H9 (cell line): Measurements from ENCODE around the gene SRGAP1. TPM values are rescaled to one million over a fixed set of nuclear protein-coding genes. Genes with fewer than 3 reads are reported as not detected.

Source experiments
- DNase-seq: peaks from one replicate; pipeline ENCODE4 v3.0.0-alpha.2; 2017
- H2AFZ ChIP-seq: one replicate; pipeline ENCODE4 v1.6.1; 2013; ENCODE audit warnings: mild to moderate bottlenecking, low read length, control low read depth, moderate library complexity
- H2AK5ac ChIP-seq: 2 replicates; pipeline ENCODE4 v1.6.1; 2013; ENCODE audit warnings: low read length, control low read depth, mixed read lengths; ENCODE audit not compliant: insufficient read length
- H2BK120ac ChIP-seq: one replicate; pipeline ENCODE4 v1.6.1; 2013; ENCODE audit warnings: low read depth, mild to moderate bottlenecking, low read length, control low read depth, inconsistent platforms; ENCODE audit not compliant: poor library complexity, severe bottlenecking
- H2BK12ac ChIP-seq: 2 replicates; pipeline ENCODE4 v1.6.1; 2013; ENCODE audit warnings: low read length, control low read depth, mixed read lengths, low read depth; ENCODE audit not compliant: insufficient read length
- H2BK15ac ChIP-seq: 2 replicates; pipeline ENCODE4 v1.6.1; 2013; ENCODE audit warnings: low read depth, low read length, control low read depth
- H2BK20ac ChIP-seq: one replicate; pipeline ENCODE4 v1.6.1; 2013; ENCODE audit warnings: low read depth, mild to moderate bottlenecking, low read length, control low read depth, inconsistent platforms; ENCODE audit not compliant: poor library complexity, severe bottlenecking
- H2BK5ac ChIP-seq: 2 replicates; pipeline ENCODE4 v1.6.1; 2013; ENCODE audit warnings: low read length, control low read depth, mixed read lengths; ENCODE audit not compliant: insufficient read length
- H3K14ac ChIP-seq: 2 replicates; pipeline ENCODE4 v1.6.1; 2013; ENCODE audit warnings: low read length, control low read depth; ENCODE audit not compliant: insufficient read depth
- H3K18ac ChIP-seq: 2 replicates; pipeline ENCODE4 v1.6.1; 2013; ENCODE audit warnings: low read depth, mild to moderate bottlenecking, mixed read lengths, low read length, control low read depth; ENCODE audit not compliant: insufficient read length
- H3K23ac ChIP-seq: 2 replicates; pipeline ENCODE4 v1.6.1; 2013; ENCODE audit warnings: low read length, control low read depth, mixed read lengths, low read depth; ENCODE audit not compliant: insufficient read length
- H3K23me2 ChIP-seq: 2 replicates; pipeline ENCODE4 v1.6.1; 2013; ENCODE audit warnings: low read depth, mild to moderate bottlenecking, mixed read lengths, low read length, control low read depth; ENCODE audit not compliant: insufficient read length, poor library complexity, severe bottlenecking
- H3K27ac ChIP-seq: 2 replicates; pipeline ENCODE4 v1.5.1; 2013; ENCODE audit warnings: low read length, control low read depth, mixed read lengths, low read depth; ENCODE audit not compliant: insufficient read length
- H3K27me3 ChIP-seq: 2 replicates; pipeline ENCODE4 v1.6.1; 2013; ENCODE audit warnings: low read length, control low read depth, inconsistent platforms; ENCODE audit not compliant: insufficient read depth
- H3K4ac ChIP-seq: 2 replicates; pipeline ENCODE4 v1.6.1; 2013; ENCODE audit warnings: low read depth, mild to moderate bottlenecking, control low read depth, inconsistent platforms, low read length, moderate library complexity
- H3K4me1 ChIP-seq: 2 replicates; pipeline ENCODE4 v1.6.1; 2013; ENCODE audit warnings: low read length, control low read depth, inconsistent platforms; ENCODE audit not compliant: insufficient read depth
- H3K4me2 ChIP-seq: 2 replicates; pipeline ENCODE4 v1.6.1; 2013; ENCODE audit warnings: low read length, control low read depth, mixed read lengths; ENCODE audit not compliant: insufficient read length, insufficient read depth
- H3K56ac ChIP-seq: 2 replicates; pipeline ENCODE4 v1.6.1; 2013; ENCODE audit warnings: low read depth, mild to moderate bottlenecking, mixed read lengths, low read length, control low read depth; ENCODE audit not compliant: insufficient read length
- H3K79me1 ChIP-seq: 2 replicates; pipeline ENCODE4 v1.6.1; 2013; ENCODE audit warnings: low read depth, mild to moderate bottlenecking, moderate library complexity, low read length, control low read depth, inconsistent platforms; ENCODE audit not compliant: insufficient read depth, poor library complexity, severe bottlenecking
- H3K79me2 ChIP-seq: 2 replicates; pipeline ENCODE4 v1.6.1; 2013; ENCODE audit warnings: low read length, control low read depth, inconsistent platforms; ENCODE audit not compliant: insufficient read depth
- H3K9ac ChIP-seq: 2 replicates; pipeline ENCODE4 v1.6.1; 2013; ENCODE audit warnings: low read length, control low read depth, mixed read lengths; ENCODE audit not compliant: insufficient read length; ENCODE audit errors: extremely low read depth
- H3K9me3 ChIP-seq: one replicate; pipeline ENCODE4 v1.6.1; 2013; ENCODE audit warnings: low read depth, low read length, inconsistent platforms; ENCODE audit not compliant: control insufficient read depth
- H3T11ph ChIP-seq: one replicate; pipeline ENCODE4 v1.6.1; 2013; ENCODE audit warnings: mild to moderate bottlenecking, low read length, control low read depth, inconsistent platforms
- H4K20me1 ChIP-seq: one replicate; pipeline ENCODE4 v1.6.1; 2013; ENCODE audit not compliant: control insufficient read depth, insufficient read length, insufficient read depth
- H4K5ac ChIP-seq: 2 replicates; pipeline ENCODE4 v1.6.1; 2013; ENCODE audit warnings: low read depth, mild to moderate bottlenecking, mixed read lengths, low read length, control low read depth; ENCODE audit not compliant: insufficient read length
- H4K8ac ChIP-seq: replicated peaks from 2 replicates; pipeline ENCODE4 v1.6.1; 2013; ENCODE audit warnings: low read length, control low read depth, mixed read lengths, low read depth; ENCODE audit not compliant: insufficient read length
- H4K91ac ChIP-seq: 2 replicates; pipeline ENCODE4 v1.6.1; 2013; ENCODE audit warnings: low read depth, mild to moderate bottlenecking, moderate library complexity, mixed read lengths, low read length, control low read depth; ENCODE audit not compliant: insufficient read length
- H3K27ac Mint-ChIP-seq, 3 experiments: 2 replicates in 2 of 3; 3 replicates in 1 of 3; pipeline ENCODE4 v1.8.0; 2020 to 2021; ENCODE audit warnings: mixed read lengths in 3 of 3, mild to moderate bottlenecking in 1 of 3, moderate library complexity in 1 of 3
- H3K27me3 Mint-ChIP-seq: 2 replicates; pipeline ENCODE4 v1.8.0; 2021; ENCODE audit warnings: low read depth, mild to moderate bottlenecking, moderate library complexity, mixed read lengths
- H3K36me3 Mint-ChIP-seq, 3 experiments: 2 replicates in 2 of 3; 3 replicates in 1 of 3; pipeline ENCODE4 v1.8.0; 2020 to 2021; ENCODE audit warnings: low read depth in 3 of 3, mixed read lengths in 3 of 3; ENCODE audit not compliant: insufficient read depth in 1 of 3
- H3K4me1 Mint-ChIP-seq, 2 experiments: 2 replicates each; pipeline ENCODE4 v1.8.0; 2020; ENCODE audit warnings: mixed read lengths in 2 of 2
- H3K4me3 Mint-ChIP-seq, 2 experiments: 2 replicates in 1 of 2; 3 replicates in 1 of 2; pipeline ENCODE4 v1.8.0; 2020 to 2021; ENCODE audit warnings: mild to moderate bottlenecking in 2 of 2, mixed read lengths in 2 of 2, moderate library complexity in 1 of 2
- H3K9me3 Mint-ChIP-seq, 2 experiments: 2 replicates in 1 of 2; 3 replicates in 1 of 2; pipeline ENCODE4 v1.8.0; 2020; ENCODE audit warnings: mild to moderate bottlenecking in 2 of 2, mixed read lengths in 2 of 2, moderate library complexity in 1 of 2
- WGBS: extraction: QIAGEN DNeasy Blood & Tissue Kit; methylation state at CpG from one replicate; pipeline ENCODE4 v1.1.7; 2013; ENCODE audit warnings: missing lambda C conversion rate, low lambda C conversion rate, mixed read lengths; ENCODE audit not compliant: insufficient read length; ENCODE audit errors: extremely low coverage; 5-methylcytosine and 5-hydroxymethylcytosine counted together
- total RNA-seq: library from RNA; stranded (reverse); gene quantifications from 2 replicates; pipeline ENCODE4 v1.2.1, GENCODE V29; 2021
- TF ChIP-seq, protein P1 (sequence below): fragments of 200-600 bp; sonication (generic); conservative IDR thresholded peaks from 3 replicates; pipeline ENCODE4 v1.8.0; 2021; ENCODE audit warnings: antibody characterized with exemption, mild to moderate bottlenecking

The SRGAP1 gene
- total RNA-seq, 1 experiment from 2014 or later: 4.8 TPM

DNA sequence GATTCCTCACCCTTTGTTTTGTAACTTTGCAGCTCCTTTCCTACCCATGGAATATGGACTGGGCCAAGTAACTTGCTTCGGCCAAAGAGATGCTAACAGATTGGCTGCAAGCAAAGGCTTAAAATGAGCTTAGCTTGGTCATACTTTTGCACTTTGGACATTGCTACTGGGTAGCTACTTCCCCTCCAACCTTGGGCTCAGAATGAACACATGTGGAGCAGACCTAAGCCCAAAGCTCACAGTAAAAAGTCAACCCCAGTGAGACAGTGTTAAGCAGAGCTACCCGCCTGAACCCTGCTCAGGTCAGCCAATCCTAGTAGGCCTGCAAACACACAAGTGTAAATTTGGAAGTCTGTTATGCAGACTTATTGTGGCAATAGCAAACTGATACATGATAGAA, 363.0 kb downstream of the SRGAP1 start:
- H3K4me3 Mint-ChIP-seq: no peak overlapping the region
- Histone ChIP-seq H2BK5ac (no peak overlapping the region), H2AFZ (no peak overlapping the region), H3K18ac (no peak overlapping the region), H2BK15ac (no peak overlapping the region), H2BK20ac (no peak overlapping the region), H2AK5ac (no peak overlapping the region), H3K4me1 (no peaks in the 10 kb centered on the region), H3K27ac (no peak overlapping the region), H3K4ac (no peak overlapping the region), H4K91ac (no peak overlapping the region), H3K9ac (no peak overlapping the region), H3K79me1 (no peaks in the 10 kb centered on the region), H3T11ph (no peak overlapping the region), H3K79me2 (no peaks in the 10 kb centered on the region), H3K14ac (no peak overlapping the region), H4K20me1 (no peaks in the 10 kb centered on the region), H3K9me3 (no peaks in the 10 kb centered on the region), H2BK12ac (no peak overlapping the region), H3K27me3 (no peaks in the 10 kb centered on the region), H4K5ac (no peak overlapping the region), H3K23me2 (no peaks in the 10 kb centered on the region), H3K23ac (no peak overlapping the region), H3K4me2 (no peak overlapping the region), H3K56ac (no peak overlapping the region), H2BK120ac (no peak overlapping the region), H4K8ac (no peak overlapping the region)
- H3K36me3 Mint-ChIP-seq: peaks cover 10 to 19% (median 17%) of the 10 kb centered on the region in 3 experiments
- TF ChIP-seq, protein P1, sequence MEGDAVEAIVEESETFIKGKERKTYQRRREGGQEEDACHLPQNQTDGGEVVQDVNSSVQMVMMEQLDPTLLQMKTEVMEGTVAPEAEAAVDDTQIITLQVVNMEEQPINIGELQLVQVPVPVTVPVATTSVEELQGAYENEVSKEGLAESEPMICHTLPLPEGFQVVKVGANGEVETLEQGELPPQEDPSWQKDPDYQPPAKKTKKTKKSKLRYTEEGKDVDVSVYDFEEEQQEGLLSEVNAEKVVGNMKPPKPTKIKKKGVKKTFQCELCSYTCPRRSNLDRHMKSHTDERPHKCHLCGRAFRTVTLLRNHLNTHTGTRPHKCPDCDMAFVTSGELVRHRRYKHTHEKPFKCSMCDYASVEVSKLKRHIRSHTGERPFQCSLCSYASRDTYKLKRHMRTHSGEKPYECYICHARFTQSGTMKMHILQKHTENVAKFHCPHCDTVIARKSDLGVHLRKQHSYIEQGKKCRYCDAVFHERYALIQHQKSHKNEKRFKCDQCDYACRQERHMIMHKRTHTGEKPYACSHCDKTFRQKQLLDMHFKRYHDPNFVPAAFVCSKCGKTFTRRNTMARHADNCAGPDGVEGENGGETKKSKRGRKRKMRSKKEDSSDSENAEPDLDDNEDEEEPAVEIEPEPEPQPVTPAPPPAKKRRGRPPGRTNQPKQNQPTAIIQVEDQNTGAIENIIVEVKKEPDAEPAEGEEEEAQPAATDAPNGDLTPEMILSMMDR: no peak
- DNase-seq: no peak
- WGBS: no CpG with 5 or more reads among the region's 2 CpGs
- no peaks in the 10 kb centered on the region for H3K9me3 Mint-ChIP-seq
- no peak overlapping the region; a peak in 1 of 7 replicates for H3K27ac Mint-ChIP-seq
- no peaks in the 10 kb centered on the region for H3K27me3 Mint-ChIP-seq
- H3K4me1 Mint-ChIP-seq: no peaks in the 10 kb centered on the region

Other genes with a start within 250 kb of the SRGAP1 start
- gene DPY19L2, start 176.2 kb upstream of the SRGAP1 start, total RNA-seq: 4.9 and 6.1 TPM in 2 replicates
- 8.6 and 10.1 TPM in 2 replicates for gene RXYLT1, start 64.8 kb upstream of the SRGAP1 start, total RNA-seq